ENCODE results near the gene ZP2. TPM values are rescaled to one million over a fixed set of nuclear protein-coding genes. Genes with fewer than 3 reads are reported as not detected.
"Not testable (repeated sequence)": the region's sequence is repeated elsewhere in the genome, so short reads cannot be mapped to it uniquely, and the experiment has no call there.

Gene ZP2
- polyA plus RNA-seq, 3 donors = not detected

GRCh38 chr16:21222495-21223337, 11.3 kb upstream of the ZP2 start:
- WGBS, 3 donors = 60 to 71% (median 65%) methylated on average over 4 of the region's 4 CpGs
- no peak overlapping the region for H3K27ac ChIP-seq (ENCODE audit: low read depth, low read length)

- H3K27ac ChIP-seq (ENCODE audit: low read depth, low read length) = no peak overlapping the region
- 89 to 96% (median 93%) methylated on average over 2 of the region's 2 CpGs for WGBS, 3 donors
These were observed 8.2 kb upstream of the ZP2 start for GRCh38 chr16:21219551-21219950.

GRCh38 chr16:21218153-21218552, 6.8 kb upstream of the ZP2 start:
- WGBS, 3 donors = 45 to 58% (median 45%) methylated on average over 7 of the region's 7 CpGs
- H3K27ac ChIP-seq (ENCODE audit: low read depth, low read length) = no peak overlapping the region

- WGBS, 3 donors = 69 to 76% (median 76%) methylated on average over 2 of the region's 2 CpGs
These were observed 5.7 kb upstream of the ZP2 start for GRCh38 chr16:21217121-21217520.

GRCh38 chr16:21214086-21214485, 2.7 kb upstream of the ZP2 start:
- no peak overlapping the region for H3K27ac ChIP-seq (ENCODE audit: low read depth, low read length)
- 57 to 74% (median 71%) methylated on average over 4 of the region's 4 CpGs for WGBS, 3 donors

More at GRCh38 chr16:21217121-21217520, 5.7 kb upstream of the ZP2 start:
- no peak overlapping the region for H3K27ac ChIP-seq (ENCODE audit: low read depth, low read length)

- H3K27ac ChIP-seq (ENCODE audit: low read depth, low read length) = no peak overlapping the region
- 64 to 73% (median 67%) methylated on average over 2 of the region's 2 CpGs for WGBS, 3 donors
These were observed 2.7 kb downstream of the ZP2 start for GRCh38 chr16:21208446-21209230.

GRCh38 chr16:21206550-21206949, 4.8 kb downstream of the ZP2 start:
- no peak overlapping the region for H3K27ac ChIP-seq (ENCODE audit: low read depth, low read length)
- 81 to 90% (median 85%) methylated on average over 4 of the region's 4 CpGs for WGBS, 3 donors

GRCh38 chr16:21205303-21205702, 6.1 kb downstream of the ZP2 start:
- H3K27ac ChIP-seq (ENCODE audit: low read depth, low read length) = no peak overlapping the region

- 40 to 50% (median 41%) methylated on average over 7 of the region's 7 CpGs for WGBS, 3 donors
- no peak overlapping the region for H3K27ac ChIP-seq (ENCODE audit: low read depth, low read length)
These were observed 8.1 kb downstream of the ZP2 start for GRCh38 chr16:21203155-21203797.

GRCh38 chr16:21199607-21200218, 11.7 kb downstream of the ZP2 start:
- H3K27ac ChIP-seq (ENCODE audit: low read depth, low read length) = no peak overlapping the region
- 66 to 75% (median 67%) methylated on average over 5 of the region's 5 CpGs for WGBS, 3 donors

GRCh38 chr16:21197621-21198020, 13.8 kb downstream of the ZP2 start:
- 73 to 82% (median 78%) methylated on average over 3 of the region's 3 CpGs for WGBS, 3 donors

GRCh38 chr16:21197112-21197511, 14.3 kb downstream of the ZP2 start:
- H3K27ac ChIP-seq (ENCODE audit: low read depth, low read length) = no peak overlapping the region
- 54 to 68% (median 68%) methylated on average over 1 of the region's 1 CpG for WGBS, 3 donors

More at GRCh38 chr16:21197621-21198020, 13.8 kb downstream of the ZP2 start:
- H3K27ac ChIP-seq (ENCODE audit: low read depth, low read length) = no peak overlapping the region

GRCh38 chr16:21195330-21195729, 16.0 kb downstream of the ZP2 start:
- not testable (repeated sequence) for H3K27ac ChIP-seq (ENCODE audit: low read depth, low read length)
- 89 to 92% (median 91%) methylated on average over 8 of the region's 8 CpGs for WGBS, 3 donors

- H3K27ac ChIP-seq (ENCODE audit: low read depth, low read length) = no peak overlapping the region
- 33 to 55% (median 37%) methylated on average over 6 of the region's 6 CpGs for WGBS, 3 donors
These were observed 16.5 kb downstream of the ZP2 start for GRCh38 chr16:21194771-21195301.

GRCh38 chr16:21192991-21193390, 18.4 kb downstream of the ZP2 start:
- H3K27ac ChIP-seq (ENCODE audit: low read depth, low read length) = no peak overlapping the region
- 82 to 89% (median 88%) methylated on average over 1 of the region's 1 CpG for WGBS, 3 donors

- H3K27ac ChIP-seq (ENCODE audit: low read depth, low read length) = no peak overlapping the region
These were observed 20.8 kb downstream of the ZP2 start for GRCh38 chr16:21190599-21190998.

- no peak overlapping the region for H3K27ac ChIP-seq (ENCODE audit: low read depth, low read length)
- WGBS, 3 donors = 85 to 94% (median 93%) methylated on average over 4 of the region's 4 CpGs
These were observed 21.4 kb downstream of the ZP2 start for GRCh38 chr16:21190013-21190412.

- no peak overlapping the region for H3K27ac ChIP-seq (ENCODE audit: low read depth, low read length)
- 72 to 88% (median 83%) methylated on average over 5 of the region's 5 CpGs for WGBS, 3 donors
These were observed 22.1 kb downstream of the ZP2 start for GRCh38 chr16:21189311-21189710.

GRCh38 chr16:21186326-21186691, 25.1 kb downstream of the ZP2 start:
- H3K27ac ChIP-seq (ENCODE audit: low read depth, low read length) = no peak overlapping the region
- WGBS, 3 donors = 52 to 68% (median 59%) methylated on average over 4 of the region's 4 CpGs
